AG20443 (cell line): ENCODE data around the gene LUZP1.

Experiments used
- DNase-seq: peaks from one replicate; pipeline ENCODE4 v3.0.0; 2012; ENCODE audit warnings: low spot score, mixed read lengths

Gene LUZP1

GRCh38 chr1:23116921-23117699, 51.5 kb downstream of the LUZP1 start:
- no peak for DNase-seq

GRCh38 chr1:23116216-23116836, 52.3 kb downstream of the LUZP1 start:
- DNase-seq = no peak

- no peak for DNase-seq
These were observed 54.1 kb downstream of the LUZP1 start for GRCh38 chr1:23114424-23115079.

GRCh38 chr1:23111600-23112535, 56.8 kb downstream of the LUZP1 start:
- no peak for DNase-seq

- DNase-seq = no peak
These were observed 58.3 kb downstream of the LUZP1 start for GRCh38 chr1:23110391-23110790.

- DNase-seq = no peak
These were observed 59.6 kb downstream of the LUZP1 start for GRCh38 chr1:23108918-23109533.

GRCh38 chr1:23103001-23103889, 65.4 kb downstream of the LUZP1 start:
- no peak for DNase-seq

GRCh38 chr1:23102289-23102688, 66.4 kb downstream of the LUZP1 start:
- DNase-seq = no peak

- no peak for DNase-seq
These were observed 66.8 kb downstream of the LUZP1 start for GRCh38 chr1:23101887-23102286.

GRCh38 chr1:23101101-23101827, 67.4 kb downstream of the LUZP1 start:
- no peak for DNase-seq

- DNase-seq = peak; percentile 90
These were observed 68.4 kb downstream of the LUZP1 start for GRCh38 chr1:23100074-23100748.

- no peak for DNase-seq
These were observed 69.5 kb downstream of the LUZP1 start for GRCh38 chr1:23099171-23099536.

GRCh38 chr1:23098463-23099170, 70.0 kb downstream of the LUZP1 start:
- peak; percentile 69 for DNase-seq

GRCh38 chr1:23097316-23097715, 71.3 kb downstream of the LUZP1 start:
- no peak for DNase-seq

- no peak for DNase-seq
These were observed 76.2 kb downstream of the LUZP1 start for GRCh38 chr1:23092447-23092846.

- DNase-seq = no peak
These were observed 77.1 kb downstream of the LUZP1 start for GRCh38 chr1:23091545-23091944.

- DNase-seq = no peak
These were observed 78.6 kb downstream of the LUZP1 start for GRCh38 chr1:23090056-23090455.

GRCh38 chr1:23088027-23088426, 80.6 kb downstream of the LUZP1 start:
- DNase-seq = no peak

- no peak for DNase-seq
These were observed 83.0 kb downstream of the LUZP1 start for GRCh38 chr1:23085696-23086095.
